H1 (cell line): ENCODE measurements around the gene HJURP. TPM values are rescaled to one million over a fixed set of nuclear protein-coding genes. Genes with fewer than 3 reads are reported as not detected.

Experiments used
- CTCF ChIA-PET: fragments of 300-600 bp; sonication (Branson Sonifier 250); formaldehyde crosslinking; loops from one replicate; lab custom pipeline; 2021; ENCODE audit not compliant: partially characterized antibody; lab: Charles Lee
- POLR2A ChIA-PET: fragments of 300-600 bp; sonication (Branson Sonifier 250); formaldehyde crosslinking; loops from one replicate; lab custom pipeline; 2021; ENCODE audit warnings: inconsistent platforms; ENCODE audit not compliant: partially characterized antibody; lab: Charles Lee
- DNase-seq, 2 experiments: peaks; one replicate each; pipeline versions ENCODE4 v3.0.0 to v3.0.0-alpha.2; 2010 to 2022; ENCODE audit warnings: low spot score in 2 of 2, low read depth in 1 of 2, mixed read lengths in 1 of 2
- FAIRE-seq: peaks from 2 replicates; lab custom pipeline; 2011; peaks lifted over from hg19 to GRCh38; lab: Jason Lieb, UNC
- H2AFZ ChIP-seq: 2 replicates; pipeline ENCODE4 v1.8.1; 2012; ENCODE audit warnings: low read length, inconsistent platforms
- H2AK5ac ChIP-seq: 2 replicates; pipeline ENCODE4 v1.6.1; 2013; ENCODE audit warnings: low read depth, low read length
- H2BK120ac ChIP-seq: replicated peaks from 2 replicates; pipeline ENCODE3; 2013; ENCODE audit warnings: low read depth, low read length, inconsistent platforms
- H2BK12ac ChIP-seq: 2 replicates; pipeline ENCODE4 v1.6.1; 2013; ENCODE audit warnings: low read depth, low read length
- H2BK15ac ChIP-seq: 2 replicates; pipeline ENCODE4 v1.6.1; 2013; ENCODE audit warnings: low read length
- H2BK20ac ChIP-seq: 2 replicates; pipeline ENCODE4 v1.6.1; 2013; ENCODE audit warnings: low read length
- H2BK5ac ChIP-seq: 2 replicates; pipeline ENCODE4 v1.6.1; 2013; ENCODE audit warnings: low read depth, low read length
- H3K14ac ChIP-seq: 2 replicates; pipeline ENCODE4 v1.6.1; 2013; ENCODE audit warnings: inconsistent platforms; ENCODE audit not compliant: insufficient read length
- H3K18ac ChIP-seq: 2 replicates; pipeline ENCODE4 v1.6.1; 2013; ENCODE audit warnings: low read length; ENCODE audit errors: extremely low read depth
- H3K23ac ChIP-seq: 2 replicates; pipeline ENCODE4 v1.6.1; 2013; ENCODE audit warnings: inconsistent platforms; ENCODE audit not compliant: insufficient read length
- H3K23me2 ChIP-seq: 2 replicates; pipeline ENCODE4 v1.6.1; 2013; ENCODE audit warnings: low read depth, low read length
- H3K27ac ChIP-seq: 2 replicates; pipeline ENCODE4 v1.6.1; 2011; ENCODE audit warnings: low read depth, low read length, inconsistent platforms
- H3K27me3 ChIP-seq, 4 experiments: replicated peaks in 1 of 4; 1 replicate in 1 of 4; 2 replicates in 3 of 4; pipeline versions ENCODE4 v1.6.1 to v1.8.1; 2011 to 2013; ENCODE audit warnings: low read length in 3 of 4, mild to moderate bottlenecking in 3 of 4, inconsistent platforms in 2 of 4, mixed read lengths in 2 of 4, moderate library complexity in 1 of 4; ENCODE audit not compliant: control insufficient read depth in 3 of 4, insufficient read depth in 3 of 4; ENCODE audit errors: extremely low read depth in 1 of 4
- H3K36me3 ChIP-seq, 4 experiments: 2 replicates each; pipeline versions ENCODE4 v1.6.1 to v1.8.1; 2011 to 2013; ENCODE audit warnings: mild to moderate bottlenecking in 4 of 4, low read length in 3 of 4, moderate library complexity in 2 of 4, control low read depth in 1 of 4, inconsistent platforms in 1 of 4; ENCODE audit not compliant: insufficient read depth in 4 of 4, control insufficient read depth in 2 of 4
- H3K4ac ChIP-seq: replicated peaks from 2 replicates; pipeline ENCODE3; 2013; ENCODE audit warnings: low read length, low read depth, mixed read lengths, inconsistent platforms; ENCODE audit not compliant: insufficient read length
- H3K4me1 ChIP-seq, 4 experiments: replicated peaks in 1 of 4; 1 replicate in 1 of 4; 2 replicates in 3 of 4; pipeline versions ENCODE4 v1.6.1 to v1.8.1; 2011 to 2013; ENCODE audit warnings: low read length in 3 of 4, inconsistent platforms in 2 of 4, mixed read lengths in 1 of 4; ENCODE audit not compliant: insufficient read depth in 4 of 4, control insufficient read depth in 3 of 4
- H3K4me2 ChIP-seq, 2 experiments: 2 replicates each; pipeline versions ENCODE4 v1.6.1 to v1.8.1; 2011 to 2013; ENCODE audit warnings: low read depth in 2 of 2, low read length in 2 of 2, control low read depth in 1 of 2, inconsistent platforms in 1 of 2, mild to moderate bottlenecking in 1 of 2; ENCODE audit not compliant: insufficient read depth in 1 of 2
- H3K4me3 ChIP-seq, 4 experiments: fragments of 200-600, 300-600 bp in 1 of 4; sonication (generic), shearing (Covaris generic), sonication (Bioruptor Twin) in 1 of 4; 2 replicates each; pipeline versions ENCODE4 v1.5.1 to v1.8.1; 2011 to 2016; ENCODE audit warnings: low read length in 4 of 4, low read depth in 3 of 4, control low read depth in 2 of 4, inconsistent platforms in 2 of 4, mild to moderate bottlenecking in 2 of 4, mixed read lengths in 1 of 4, moderate library complexity in 1 of 4; ENCODE audit not compliant: insufficient read depth in 2 of 4; ENCODE audit errors: extremely low read depth in 1 of 4
- H3K56ac ChIP-seq: replicated peaks from 2 replicates; pipeline ENCODE3; 2013; ENCODE audit warnings: low read depth, mild to moderate bottlenecking, mixed read lengths, low read length, inconsistent platforms; ENCODE audit not compliant: insufficient read length
- H3K79me1 ChIP-seq: 2 replicates; pipeline ENCODE4 v1.6.1; 2013; ENCODE audit warnings: low read depth, low read length, control low read depth
- H3K79me2 ChIP-seq, 2 experiments: 2 replicates each; pipeline versions ENCODE4 v1.6.1 to v1.8.1; 2012 to 2013; ENCODE audit warnings: low read length in 2 of 2, mild to moderate bottlenecking in 2 of 2, inconsistent platforms in 1 of 2; ENCODE audit not compliant: insufficient read depth in 2 of 2, control insufficient read depth in 1 of 2
- H3K9ac ChIP-seq, 4 experiments: replicated peaks in 1 of 4; 1 replicate in 1 of 4; 2 replicates in 3 of 4; pipeline versions ENCODE4 v1.6.1 to v1.8.1; 2011 to 2013; ENCODE audit warnings: low read depth in 3 of 4, low read length in 3 of 4, control low read depth in 2 of 4, mild to moderate bottlenecking in 2 of 4, moderate library complexity in 2 of 4, inconsistent platforms in 1 of 4; ENCODE audit errors: extremely low read depth in 1 of 4
- H3K9me3 ChIP-seq, 2 experiments: 2 replicates each; pipeline versions ENCODE4 v1.6.1 to v1.8.1; 2012 to 2013; ENCODE audit warnings: mild to moderate bottlenecking in 2 of 2, moderate library complexity in 2 of 2, control low read depth in 1 of 2, inconsistent platforms in 1 of 2, low read depth in 1 of 2, low read length in 1 of 2, mixed read lengths in 1 of 2; ENCODE audit not compliant: insufficient read depth in 2 of 2
- H4K20me1 ChIP-seq, 2 experiments: replicated peaks in 1 of 2; 2 replicates each; pipeline versions ENCODE3 to v1.8.1; 2011 to 2013; ENCODE audit warnings: inconsistent platforms in 2 of 2, low read length in 2 of 2, mild to moderate bottlenecking in 1 of 2; ENCODE audit not compliant: insufficient read depth in 2 of 2, control insufficient read depth in 1 of 2
- H4K5ac ChIP-seq: 2 replicates; pipeline ENCODE4 v1.6.1; 2013; ENCODE audit warnings: low read length, low read depth, mixed read lengths, inconsistent platforms; ENCODE audit not compliant: insufficient read length
- H4K8ac ChIP-seq: 2 replicates; pipeline ENCODE4 v1.8.0; 2013; ENCODE audit warnings: mild to moderate bottlenecking, moderate library complexity, low read length, inconsistent platforms; ENCODE audit not compliant: insufficient read depth; ENCODE audit errors: extremely low read depth
- H4K91ac ChIP-seq: replicated peaks from 2 replicates; pipeline ENCODE3; 2013; ENCODE audit warnings: low read length, mixed read lengths, inconsistent platforms; ENCODE audit not compliant: insufficient read length
- ATF2 ChIP-seq: IDR thresholded peaks from 2 replicates; pipeline ENCODE4 v1.6.1; 2012; ENCODE audit warnings: low read length, inconsistent platforms
- ATF3 ChIP-seq: IDR thresholded peaks from 2 replicates; pipeline ENCODE4 v1.6.1; 2011; ENCODE audit warnings: low read depth, mild to moderate bottlenecking, low read length; ENCODE audit not compliant: insufficient read depth
- BACH1 ChIP-seq: IDR thresholded peaks from 2 replicates; pipeline ENCODE4 v1.6.1; 2012; ENCODE audit warnings: low read length, improper control_type of control experiment
- CBX5 ChIP-seq: fragments of 300-800, 300-1000 bp; sonication (generic); IDR thresholded peaks from 2 replicates; pipeline ENCODE4 v1.7.1; 2016; ENCODE audit warnings: antibody characterized with exemption, low read length, low read depth
- CHD2 ChIP-seq: IDR thresholded peaks from 2 replicates; pipeline ENCODE4 v1.6.1; 2012; ENCODE audit warnings: low read length, improper control_type of control experiment
- GTF2F1 ChIP-seq: IDR thresholded peaks from 2 replicates; pipeline ENCODE4 v1.6.1; 2012; ENCODE audit warnings: low read depth, low read length, improper control_type of control experiment, borderline replicate concordance
- JUND ChIP-seq: IDR thresholded peaks from 2 replicates; pipeline ENCODE4 v1.6.1; 2011; ENCODE audit warnings: mild to moderate bottlenecking, improper control_type of control experiment, low read length
- KDM1A ChIP-seq: fragments of 200-600, 300-600 bp; sonication (generic); IDR thresholded peaks from 2 replicates; pipeline ENCODE4 v1.7.1; 2016; ENCODE audit warnings: mild to moderate bottlenecking, low read length, borderline replicate concordance
- NANOG ChIP-seq: IDR thresholded peaks from 2 replicates; pipeline ENCODE4 v1.6.1; 2011; ENCODE audit warnings: low read length, low read depth, mild to moderate bottlenecking, inconsistent platforms; ENCODE audit not compliant: insufficient read depth, poor library complexity, severe bottlenecking
- NRF1 ChIP-seq: IDR thresholded peaks from 2 replicates; pipeline ENCODE4 v1.6.1; 2011; ENCODE audit warnings: mild to moderate bottlenecking, low read depth, low read length, improper control_type of control experiment
- TAF7 ChIP-seq: optimal IDR thresholded peaks from 2 replicates; pipeline ENCODE3; 2011; ENCODE audit warnings: low read depth, mild to moderate bottlenecking, inconsistent platforms, low read length, moderate library complexity, borderline replicate concordance
- YY1 ChIP-seq: IDR thresholded peaks from 2 replicates; pipeline ENCODE4 v1.6.1; 2011; ENCODE audit warnings: low read depth, mild to moderate bottlenecking, low read length
- WGBS, 2 experiments: shearing (Covaris generic) in 1 of 2; methylation state at CpG; one replicate each; pipeline versions ENCODE4 v1.1.6 to v1.1.7; 2013 to 2015; ENCODE audit warnings: low lambda C conversion rate in 2 of 2, mixed read lengths in 2 of 2, inconsistent platforms in 1 of 2, low coverage in 1 of 2, missing lambda C conversion rate in 1 of 2; ENCODE audit not compliant: insufficient replicate concordance in 2 of 2, insufficient coverage in 1 of 2, insufficient read length in 1 of 2; ENCODE audit errors: extremely low coverage in 1 of 2, missing lambda C conversion rate in 1 of 2; 5-methylcytosine and 5-hydroxymethylcytosine counted together
- polyA plus RNA-seq, 7 experiments: library from polyadenylated mRNA; depleted of rRNA in 3 of 7; stranded (reverse) in 5 of 7; unstranded in 2 of 7; fragments of >200 nt in 5 of 7; fragments of 200-250 nt in 2 of 7; gene quantifications; 1 replicate in 5 of 7; 2 replicates in 1 of 7; 4 replicates in 1 of 7; pipeline versions ENCODE4 v1.2.1 to v1.2.3, GENCODE V29; 2011 to 2013; ENCODE audit warnings: missing spikeins in 2 of 7, mixed read lengths in 2 of 7
- total RNA-seq: library from RNA; stranded (reverse); fragmentation: NEBNext Ultra II Directional; extraction: Animal tissue kit (Norgen Biotek cat#: 25700); gene quantifications from 2 replicates; pipeline ENCODE4 v1.2.1, GENCODE V29; 2021

Gene HJURP
- total and polyA plus RNA-seq, 2 of the 8 experiments (the other 6 are each of a cell fraction or from before 2014, with no cell fraction given): 49.3 to 60.5 TPM

- H4K91ac ChIP-seq: no peak overlapping the region
- H3K4me2 ChIP-seq: no peak overlapping the region
- H3K56ac ChIP-seq: no peak overlapping the region
- H3K36me3 ChIP-seq: peaks cover 57 to 99% (median 90%) of the 10 kb centered on the region in 4 experiments
- H3K23me2 ChIP-seq: no peaks in the 10 kb centered on the region
- H4K20me1 ChIP-seq: peaks cover 28 to 30% of the 10 kb centered on the region in 2 experiments
- H3K9me3 ChIP-seq: no peaks in the 10 kb centered on the region
- no peak overlapping the region for H3K9ac ChIP-seq
- H3K79me2 ChIP-seq: peaks cover 3 to 66% of the 10 kb centered on the region in 2 experiments; a peak in 3 of 4 replicates
- H2BK20ac ChIP-seq: no peak overlapping the region
- no peak overlapping the region for H3K18ac ChIP-seq
- 96% methylated on average over 11 of the region's 11 CpGs; no CpG with 5 or more reads in 1 of the 2 experiments for WGBS, 2 experiments
- H3K14ac ChIP-seq: no peak overlapping the region
- DNase-seq (peak in 1 of 2 experiments; percentile 17), FAIRE-seq (no peak)
- peaks cover 7% of the 10 kb centered on the region; the same call in 1 of the 2 replicates for H3K79me1 ChIP-seq
- ChIA-PET POLR2A (interaction anchor here (0.8 kb wide), 1 partner anchor 9 kb away, joined by 3 read pairs; no protein-coding TSS in a partner anchor), CTCF (interaction anchor here (1.0 to 2.0 kb wide), 4 partner anchors 8 to 91 kb away, joined by 3 to 8 read pairs (median 3); no protein-coding TSS in a partner anchor)
- no peak overlapping the region for H3K27ac ChIP-seq
- no peak overlapping the region for H2BK5ac ChIP-seq
- H2BK12ac ChIP-seq: no peak overlapping the region
- no peak overlapping the region for H2BK120ac ChIP-seq
- H4K8ac ChIP-seq: no peak overlapping the region
- no peak overlapping the region for H4K5ac ChIP-seq
- no peak overlapping the region for H3K4me3 ChIP-seq
- H3K4ac ChIP-seq: no peak overlapping the region
- H3K4me1 ChIP-seq: no peaks in the 10 kb centered on the region
- no peak overlapping the region for H2AFZ ChIP-seq
- no peak overlapping the region for H2BK15ac ChIP-seq
- no peaks in the 10 kb centered on the region for H3K27me3 ChIP-seq
- H2AK5ac ChIP-seq: no peak overlapping the region
- H3K23ac ChIP-seq: no peak overlapping the region
- TF ChIP-seq JUND: no peak
- no peak for TF ChIP-seq CBX5
- TF ChIP-seq CHD2: no peak
- no peak for TF ChIP-seq BACH1
- no peak for TF ChIP-seq ATF3
- no peak for TF ChIP-seq YY1
- TF ChIP-seq GTF2F1: no peak
- no peak for TF ChIP-seq NRF1
- no peak for TF ChIP-seq ATF2
- no peak for TF ChIP-seq KDM1A
- TF ChIP-seq NANOG: no peak
- no peak for TF ChIP-seq TAF7
Measured at GRCh38 chr2:233841183-233841582, 13.2 kb downstream of the HJURP start.
